GM21717 (cell line): ENCODE results near the gene NTNG2.

Source experiments
- ATAC-seq: cut with Tn5 transposase; IDR thresholded peaks from one replicate; pipeline ENCODE4 v1.9.1; 2021; ENCODE audit warnings: mild to moderate bottlenecking, moderate library complexity; ENCODE audit not compliant: unreplicated experiment

NTNG2 gene

GRCh38 chr9:132169672-132170392, 8.0 kb downstream of the NTNG2 start:
- no peak for ATAC-seq

DNA sequence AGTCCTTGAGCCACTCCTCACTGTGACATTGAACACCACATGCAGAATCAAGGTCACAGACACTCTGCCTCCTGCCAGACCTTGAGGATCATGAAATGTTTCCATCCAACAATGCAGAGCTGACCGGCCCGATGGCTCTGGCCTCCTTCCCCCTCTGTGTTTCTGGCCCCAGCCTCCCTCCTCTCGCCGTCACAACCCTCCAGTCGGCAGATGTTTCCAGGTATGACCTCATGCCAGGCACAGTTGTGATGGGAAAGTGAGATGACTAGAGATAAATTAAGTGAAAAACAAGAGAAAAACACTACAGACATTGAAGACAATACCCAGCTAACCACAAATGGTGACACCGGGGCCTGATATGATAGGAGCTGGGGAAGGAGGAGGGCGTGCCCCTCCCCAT, 9.8 kb downstream of the NTNG2 start:
- no peak for ATAC-seq

DNA sequence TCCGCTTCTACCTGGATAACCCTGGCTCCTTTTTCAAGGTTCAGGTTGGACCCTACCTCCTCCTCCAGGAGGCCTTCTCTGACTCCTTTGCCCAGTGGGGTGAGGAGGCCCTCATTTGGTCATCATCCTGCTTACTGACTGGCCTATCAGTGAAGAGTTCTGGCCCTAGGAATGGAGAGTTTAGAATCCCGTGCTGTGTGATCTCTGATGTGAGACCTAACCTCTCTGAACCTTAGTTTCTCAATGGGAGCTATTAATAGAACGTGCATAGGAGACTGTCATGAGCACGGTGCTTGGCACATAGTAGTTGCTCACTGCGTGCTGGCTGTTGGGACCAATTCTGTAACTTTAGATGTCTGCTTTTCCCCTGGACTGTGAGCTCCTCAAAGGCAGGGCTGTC, 10.3 kb downstream of the NTNG2 start:
- ATAC-seq: no peak

GRCh38 chr9:132175431-132175830, 13.6 kb downstream of the NTNG2 start:
- no peak for ATAC-seq

DNA sequence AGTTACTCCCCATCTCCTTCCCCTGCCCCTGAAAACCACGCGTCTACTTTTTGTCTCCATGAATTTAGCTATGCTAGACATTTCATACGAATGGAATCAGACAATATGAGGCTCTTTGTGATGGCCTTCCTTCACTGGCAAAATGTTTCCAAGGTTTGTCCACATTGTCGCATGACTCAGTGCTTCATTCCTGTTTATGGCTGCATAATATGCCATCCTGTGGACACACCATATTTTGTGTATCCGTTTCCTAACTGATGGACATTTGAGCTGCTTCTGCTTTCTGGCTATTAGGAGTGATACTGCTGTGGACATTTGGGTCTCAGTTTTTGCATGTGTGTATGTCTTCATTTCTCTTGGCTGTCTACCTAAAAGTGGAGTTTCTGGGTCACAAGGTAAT, 14.5 kb downstream of the NTNG2 start:
- ATAC-seq: no peak

- no peak for ATAC-seq
These were observed 20.0 kb downstream of the NTNG2 start for GRCh38 chr9:132181796-132182313.

- no peak for ATAC-seq
These were observed 20.6 kb downstream of the NTNG2 start for GRCh38 chr9:132182314-132183091.

- ATAC-seq: no peak
These were observed 21.3 kb downstream of the NTNG2 start for GRCh38 chr9:132183134-132183533.

DNA sequence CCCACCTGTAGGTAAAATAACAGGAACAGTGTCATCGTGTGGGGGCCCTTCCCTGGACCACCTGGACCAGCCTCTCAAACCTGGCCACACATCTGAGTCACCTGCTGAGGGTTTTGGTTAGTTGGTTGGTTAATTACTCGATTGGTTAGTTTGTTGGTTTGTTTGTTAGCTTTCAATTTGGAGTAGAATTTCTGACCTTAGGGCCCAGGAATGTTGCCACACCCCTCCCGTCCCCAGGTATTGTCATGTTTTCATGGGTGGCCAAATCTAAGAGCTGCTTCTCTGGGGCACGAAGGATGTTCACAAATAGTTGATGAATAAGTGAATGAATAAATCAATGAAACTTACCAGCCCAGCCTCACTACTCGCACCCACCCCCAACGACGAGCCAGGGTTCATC, 21.9 kb downstream of the NTNG2 start:
- no peak for ATAC-seq

DNA sequence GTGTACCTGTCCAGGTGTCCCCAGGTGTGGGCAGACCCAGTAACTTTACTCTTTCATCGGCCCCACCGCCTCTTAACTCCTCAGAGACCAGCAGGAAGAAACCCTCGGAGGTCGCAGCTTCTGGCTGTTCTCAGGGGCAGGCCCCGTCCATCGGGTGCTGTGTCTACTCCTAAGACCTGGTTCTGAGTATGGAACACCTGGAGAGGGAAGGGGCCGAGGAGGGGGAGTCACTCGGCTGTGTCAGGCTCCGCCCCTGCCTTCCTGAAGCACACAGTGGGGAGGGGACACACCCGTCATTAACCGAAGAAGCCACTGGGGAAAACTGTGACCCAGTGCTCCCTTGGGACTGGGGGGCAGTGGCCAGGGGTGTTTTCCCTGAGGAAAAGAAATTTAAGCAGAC, 22.3 kb downstream of the NTNG2 start:
- no peak for ATAC-seq

DNA sequence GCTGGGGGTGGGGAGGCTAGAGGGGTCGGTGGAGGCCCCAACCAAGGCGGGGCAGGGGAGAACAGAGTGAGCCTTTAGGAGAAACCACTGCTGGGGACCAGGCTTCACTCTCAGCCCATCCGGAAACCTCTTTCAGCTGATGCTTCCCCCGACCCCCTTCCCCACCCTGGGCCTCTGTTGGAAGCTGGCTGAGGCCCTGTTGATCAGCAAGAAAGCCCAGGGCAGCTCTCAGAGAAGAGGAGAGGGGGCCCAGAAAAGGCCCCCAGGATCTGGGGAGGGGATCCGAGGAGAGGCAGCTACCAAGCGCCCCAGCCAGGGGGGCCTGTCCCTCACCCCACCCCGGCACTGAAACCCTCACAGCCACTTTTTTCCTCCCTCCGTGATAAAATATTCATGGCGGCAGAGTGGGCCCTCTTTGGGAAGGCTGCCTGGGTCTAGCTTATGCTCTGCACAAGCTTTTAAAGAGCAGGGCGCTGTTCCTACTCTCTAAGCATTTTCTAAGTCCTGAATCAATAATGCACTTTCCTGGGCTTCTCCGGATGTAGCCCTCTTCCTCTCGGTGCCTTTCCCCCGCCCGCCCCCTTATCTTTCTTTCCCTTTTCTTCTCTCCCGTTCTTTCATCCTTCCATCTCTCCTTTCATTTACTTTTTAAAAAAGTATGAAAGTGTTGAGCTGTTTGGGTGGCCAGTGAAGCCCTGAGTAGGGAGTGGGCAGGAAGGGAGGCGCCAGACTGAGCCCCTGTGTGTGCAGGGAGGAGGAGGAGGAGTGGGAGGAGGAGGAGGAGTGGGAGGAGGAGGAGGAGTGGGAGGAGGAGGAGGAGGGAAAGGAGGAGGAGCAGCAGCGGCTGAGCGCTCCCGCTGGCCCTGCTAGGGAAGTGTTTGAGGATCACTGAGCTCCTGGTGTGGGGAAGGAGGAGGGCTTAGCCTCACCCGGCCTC, 23.5 kb downstream of the NTNG2 start:
- no peak for ATAC-seq

- ATAC-seq: no peak
These were observed 25.3 kb downstream of the NTNG2 start for GRCh38 chr9:132187121-132187620.

DNA sequence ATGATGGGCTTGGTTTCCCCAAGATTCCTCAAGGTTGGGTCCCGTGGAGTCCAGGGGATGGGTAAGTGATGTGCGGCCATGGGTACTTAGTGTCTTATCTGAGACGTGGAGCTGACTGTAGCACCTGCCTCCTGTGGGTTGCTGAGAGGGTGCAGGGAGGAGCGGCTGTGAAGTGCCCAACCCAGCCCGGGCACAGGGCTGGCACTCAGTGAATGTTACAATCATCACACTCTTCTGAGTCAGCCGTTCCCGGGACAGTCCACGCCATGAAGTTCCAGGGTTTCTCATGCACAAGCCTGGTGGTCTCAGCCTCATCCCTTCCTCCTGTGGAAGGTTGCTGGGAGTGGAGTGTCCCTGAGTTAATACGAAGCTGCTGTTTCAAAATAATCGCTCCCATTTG, 29.1 kb downstream of the NTNG2 start:
- ATAC-seq: no peak

- ATAC-seq: no peak
These were observed 30.9 kb downstream of the NTNG2 start for GRCh38 chr9:132192728-132193127.

DNA sequence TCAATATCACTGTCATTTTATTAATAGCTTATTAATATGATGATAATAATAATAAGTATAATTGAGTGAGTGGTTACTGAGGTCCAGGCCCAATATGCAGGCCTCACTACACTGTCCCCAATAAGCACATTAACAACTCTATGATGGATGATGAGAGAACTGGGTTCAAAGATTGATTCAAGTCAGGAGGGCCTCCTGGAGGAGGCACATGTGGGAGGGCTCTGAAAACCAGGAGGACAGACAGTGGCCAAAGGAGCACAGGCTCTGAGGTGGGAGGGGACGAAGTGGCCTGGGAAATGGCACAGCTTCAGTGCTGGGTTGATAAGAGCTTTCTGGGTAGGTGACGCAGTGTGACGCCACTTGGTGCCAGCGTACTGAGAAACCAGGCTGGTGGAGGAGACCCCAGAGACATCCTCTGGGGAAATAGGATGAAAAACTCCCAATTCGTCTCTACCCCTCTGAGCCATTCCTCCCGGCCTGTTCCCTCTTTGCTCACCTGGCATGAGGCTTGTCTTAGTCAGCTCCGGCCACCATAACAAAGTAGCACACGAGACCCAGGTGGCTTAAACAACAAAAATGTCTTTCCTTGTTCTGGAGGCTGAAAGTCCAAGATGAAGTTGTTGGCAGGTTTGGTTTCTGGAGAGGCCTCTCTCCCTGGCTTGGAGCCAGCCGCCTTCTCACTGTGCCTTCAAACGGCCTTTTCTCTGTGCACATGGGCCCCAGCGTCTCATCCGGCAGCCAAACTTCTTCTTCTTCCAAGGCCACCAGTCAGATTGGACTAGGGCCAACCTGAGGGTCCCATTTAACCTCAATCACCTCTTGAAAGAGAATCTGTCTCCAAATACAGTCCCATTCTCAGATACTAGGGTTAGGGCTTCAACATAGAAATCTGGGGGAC, 31.6 kb downstream of the NTNG2 start:
- ATAC-seq: no peak

DNA sequence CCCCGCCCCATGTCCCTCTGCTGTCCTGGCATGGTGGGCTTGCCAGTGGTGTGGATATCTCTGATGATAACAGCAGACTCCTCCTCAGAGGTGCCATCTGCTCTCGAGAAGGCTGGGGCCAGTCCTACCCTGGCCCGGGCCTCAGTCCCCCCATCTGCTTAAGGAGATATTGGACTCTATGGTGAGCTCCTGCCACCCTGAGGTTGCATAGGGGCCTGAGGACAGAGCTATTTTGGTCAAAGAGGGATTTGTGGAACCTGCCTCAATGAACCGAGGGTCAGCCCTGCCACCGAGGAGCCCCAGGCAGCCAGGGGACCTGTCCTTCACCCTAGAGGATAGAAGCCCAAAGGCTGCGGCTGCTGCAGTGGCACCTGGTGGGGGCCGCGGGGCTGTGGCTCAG, 32.6 kb downstream of the NTNG2 start:
- no peak for ATAC-seq

DNA sequence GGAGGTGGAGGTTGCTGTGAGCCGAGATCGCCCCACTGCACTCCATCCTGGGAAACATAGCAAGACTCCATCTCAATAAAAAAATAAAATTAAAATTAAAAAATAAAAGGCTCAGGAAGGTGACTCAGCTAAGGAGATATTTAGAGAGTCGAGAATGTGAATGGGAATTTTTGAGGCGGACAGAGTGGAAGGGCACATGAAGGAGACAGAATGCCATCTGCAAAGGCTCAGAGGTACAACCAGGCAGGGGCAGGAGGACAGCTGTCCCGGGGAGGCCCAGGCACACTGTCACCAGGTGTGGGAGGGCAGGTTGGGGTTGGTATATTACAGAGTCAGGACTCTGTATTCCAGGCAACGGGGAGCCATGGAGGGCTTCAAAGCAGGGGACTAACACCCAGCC, 35.5 kb downstream of the NTNG2 start:
- no peak for ATAC-seq

DNA sequence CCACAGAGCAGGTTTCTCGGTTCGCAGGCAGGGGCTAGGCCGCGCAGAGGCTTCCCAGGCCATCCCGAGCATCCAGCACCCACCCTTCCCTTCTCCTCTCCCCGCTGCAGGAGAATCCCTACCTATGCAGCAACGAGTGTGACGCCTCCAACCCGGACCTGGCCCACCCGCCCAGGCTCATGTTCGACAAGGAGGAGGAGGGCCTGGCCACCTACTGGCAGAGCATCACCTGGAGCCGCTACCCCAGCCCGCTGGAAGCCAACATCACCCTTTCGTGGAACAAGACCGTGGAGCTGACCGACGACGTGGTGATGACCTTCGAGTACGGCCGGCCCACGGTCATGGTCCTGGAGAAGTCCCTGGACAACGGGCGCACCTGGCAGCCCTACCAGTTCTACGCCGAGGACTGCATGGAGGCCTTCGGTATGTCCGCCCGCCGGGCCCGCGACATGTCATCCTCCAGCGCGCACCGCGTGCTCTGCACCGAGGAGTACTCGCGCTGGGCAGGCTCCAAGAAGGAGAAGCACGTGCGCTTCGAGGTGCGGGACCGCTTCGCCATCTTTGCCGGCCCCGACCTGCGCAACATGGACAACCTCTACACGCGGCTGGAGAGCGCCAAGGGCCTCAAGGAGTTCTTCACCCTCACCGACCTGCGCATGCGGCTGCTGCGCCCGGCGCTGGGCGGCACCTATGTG, 36.1 kb downstream of the NTNG2 start:
- no peak for ATAC-seq

GRCh38 chr9:132199056-132199455, 37.2 kb downstream of the NTNG2 start:
- ATAC-seq: no peak
